Neural progenitor cell (in vitro differentiated cells): Measurements from ENCODE around the gene CHRM4.

ENCODE experiments used
- CTCF ChIP-seq: fragments of 200-600 bp; sonication (generic); IDR thresholded peaks from 2 replicates; pipeline ENCODE4 v1.5.1; 2017; ENCODE audit warnings: antibody characterized with exemption, mild to moderate bottlenecking
- EZH2 ChIP-seq: fragments of 200-600 bp; sonication (generic); IDR thresholded peaks from 2 replicates; pipeline ENCODE4 v1.6.1; 2017; ENCODE audit warnings: antibody characterized with exemption, mild to moderate bottlenecking, moderate library complexity
- EZH2phosphoT487 ChIP-seq: fragments of 200-600 bp; sonication (generic); IDR thresholded peaks from 2 replicates; pipeline ENCODE4 v1.6.1; 2017; ENCODE audit warnings: antibody characterized with exemption

- TF ChIP-seq EZH2phosphoT487 (no peak), CTCF (peak; percentile 75), EZH2 (no peak)
These were observed 22.0 kb downstream of the CHRM4 start for GRCh38 chr11:46369458-46370152.
